Natural killer cell (primary cell): ENCODE data around the gene MYCBPAP. TPM values are rescaled to one million over a fixed set of nuclear protein-coding genes. Genes with fewer than 3 reads are reported as not detected.
"Not testable (repeated sequence)": the region's sequence is repeated elsewhere in the genome, so short reads cannot be mapped to it uniquely, and the experiment has no call there.

Experiments used
- ATAC-seq, 3 donors: fragments of 150-1000 bp in 2 of 3; fragments of 200-7000 bp in 1 of 3; cut with Tn5 transposase; 1 replicate in 1 of 3; 2 replicates in 2 of 3; pipeline ENCODE4 v1.10.0; 2021; ENCODE audit warnings: mild to moderate bottlenecking in 2 of 3, moderate library complexity in 2 of 3
- DNase-seq, 2 donors: peaks; one replicate each; pipeline versions ENCODE4 v3.0.0 to v3.0.0-alpha.2; 2013 to 2021; ENCODE audit warnings: mixed read lengths in 1 of 2
- H3K27ac ChIP-seq: one replicate; pipeline ENCODE4 v1.5.1; 2013; ENCODE audit warnings: mild to moderate bottlenecking, low read length
- H3K27me3 ChIP-seq: one replicate; pipeline ENCODE4 v1.6.1; 2013; ENCODE audit warnings: low read length; ENCODE audit not compliant: control insufficient read depth, insufficient read depth
- H3K36me3 ChIP-seq: one replicate; pipeline ENCODE4 v1.6.1; 2013; ENCODE audit warnings: low read length; ENCODE audit not compliant: control insufficient read depth, insufficient read depth
- H3K4me1 ChIP-seq: one replicate; pipeline ENCODE4 v1.6.1; 2013; ENCODE audit warnings: low read length; ENCODE audit not compliant: control insufficient read depth, insufficient read depth
- H3K4me3 ChIP-seq: one replicate; pipeline ENCODE4 v1.5.1; 2013; ENCODE audit warnings: low read length
- H3K9me3 ChIP-seq: one replicate; pipeline ENCODE4 v1.6.1; 2013; ENCODE audit warnings: low read length; ENCODE audit not compliant: control insufficient read depth, insufficient read depth
- H3K27ac Mint-ChIP-seq, 2 donors: one replicate each; pipeline ENCODE4 v1.8.0; 2022; ENCODE audit warnings: mild to moderate bottlenecking in 2 of 2, mixed read lengths in 2 of 2, moderate library complexity in 1 of 2
- H3K27me3 Mint-ChIP-seq, 2 donors: one replicate each; pipeline ENCODE4 v1.8.0; 2022; ENCODE audit warnings: low read depth in 2 of 2, mixed read lengths in 2 of 2
- H3K36me3 Mint-ChIP-seq: one replicate; pipeline ENCODE4 v1.8.0; 2022; ENCODE audit warnings: mixed read lengths
- H3K4me1 Mint-ChIP-seq, 2 donors: one replicate each; pipeline ENCODE4 v1.8.0; 2022; ENCODE audit warnings: mixed read lengths in 2 of 2
- H3K4me3 Mint-ChIP-seq: one replicate; pipeline ENCODE4 v1.8.0; 2022; ENCODE audit warnings: mild to moderate bottlenecking, moderate library complexity, mixed read lengths
- H3K9me3 Mint-ChIP-seq, 2 donors: one replicate each; pipeline ENCODE4 v1.8.0; 2022; ENCODE audit warnings: mixed read lengths in 2 of 2
- CTCF ChIP-seq: fragments of 200-600 bp; IDR thresholded peaks from one replicate; pipeline ENCODE4 v1.8.0; 2022; ENCODE audit warnings: antibody characterized with exemption
- WGBS: methylation state at CpG from one replicate; pipeline ENCODE4 v1.1.7; 2013; ENCODE audit warnings: missing lambda C conversion rate; ENCODE audit not compliant: insufficient coverage; 5-methylcytosine and 5-hydroxymethylcytosine counted together
- intact Hi-C: fragments of 100-400 bp; cut with micrococcal nuclease; formaldehyde crosslinking; loops from one replicate; pipeline ENCODE4 v1.14.2; 2022
- total RNA-seq, 4 donors: library from RNA; stranded (reverse); fragments of 120-200 nt in 1 of 4; gene quantifications; one replicate each; pipeline versions ENCODE4 v1.2.3 to v1.2.4, GENCODE V29; 2013 to 2022

Gene MYCBPAP
- total RNA-seq, 3 donors from 2014 or later (not counting 1 experiment from before 2014, with no cell fraction given): 0.26 to 4.9 (median 0.70) TPM

GRCh38 chr17:50473901-50474300, 34.3 kb upstream of the MYCBPAP start:
- no peak overlapping the region for H3K4me3 Mint-ChIP-seq
- H3K36me3 ChIP-seq: no peaks in the 10 kb centered on the region
- intact Hi-C loops: no loop called here
- ATAC-seq (no peak), DNase-seq (no peak)
- peaks cover 18% of the 10 kb centered on the region for H3K4me1 ChIP-seq
- H3K9me3 ChIP-seq: no peaks in the 10 kb centered on the region
- 93% methylated on average over 9 of the region's 11 CpGs for WGBS
- no peaks in the 10 kb centered on the region for H3K9me3 Mint-ChIP-seq
- H3K4me3 ChIP-seq: no peak overlapping the region
- peaks cover 6 to 8% of the 10 kb centered on the region in 2 donors for H3K4me1 Mint-ChIP-seq
- no peak for TF ChIP-seq CTCF
- H3K36me3 Mint-ChIP-seq: no peaks in the 10 kb centered on the region
- peaks cover 6% of the 10 kb centered on the region for H3K27me3 ChIP-seq
- peaks cover 0 to 7% of the 10 kb centered on the region in 2 donors for H3K27me3 Mint-ChIP-seq
- H3K27ac ChIP-seq: no peak overlapping the region
- no peak overlapping the region for H3K27ac Mint-ChIP-seq

GRCh38 chr17:50474523-50474922, 33.7 kb upstream of the MYCBPAP start:
- WGBS: 92% methylated on average over 6 of the region's 6 CpGs
- no peak for TF ChIP-seq CTCF
- peaks cover 15% of the 10 kb centered on the region for H3K4me1 ChIP-seq
- Mint-ChIP-seq H3K4me3 (no peak overlapping the region), H3K36me3 (no peaks in the 10 kb centered on the region), H3K27ac (no peak overlapping the region), H3K9me3 (no peaks in the 10 kb centered on the region), H3K27me3 (peaks cover 0 to 7% of the 10 kb centered on the region in 2 donors), H3K4me1 (peaks cover 10 to 11% of the 10 kb centered on the region in 2 donors)
- H3K9me3 ChIP-seq: no peaks in the 10 kb centered on the region
- H3K27me3 ChIP-seq: peaks cover 4% of the 10 kb centered on the region
- ATAC-seq: no peak
- H3K4me3 ChIP-seq: no peak overlapping the region
- no peak overlapping the region for H3K27ac ChIP-seq
- no peak for DNase-seq
- H3K36me3 ChIP-seq: no peaks in the 10 kb centered on the region
- intact Hi-C loops: no loop called here

GRCh38 chr17:50475362-50475761, 32.9 kb upstream of the MYCBPAP start:
- H3K27ac Mint-ChIP-seq: no peak overlapping the region
- ATAC-seq: no peak

GRCh38 chr17:50475775-50476544, 32.3 kb upstream of the MYCBPAP start:
- H3K9me3 ChIP-seq, H3K4me3 ChIP-seq, H3K27me3 Mint-ChIP-seq, ATAC-seq, H3K4me3 Mint-ChIP-seq, DNase-seq, H3K9me3 Mint-ChIP-seq, H3K27ac Mint-ChIP-seq, H3K27me3 ChIP-seq, H3K36me3 Mint-ChIP-seq, H3K36me3 ChIP-seq, H3K27ac ChIP-seq: not testable (repeated sequence)
- 37% methylated on average over 18 of the region's 33 CpGs for WGBS
- intact Hi-C loops: loop anchor here (5.0 kb wide), 1 partner anchor 66 kb away; no protein-coding TSS in a partner anchor
- H3K4me1 Mint-ChIP-seq: peaks cover 21 to 23% of the 10 kb centered on the region in 2 donors
- H3K4me1 ChIP-seq: peaks cover 22% of the 10 kb centered on the region

More at GRCh38 chr17:50475362-50475761, 32.9 kb upstream of the MYCBPAP start:
- no peak for DNase-seq
- Mint-ChIP-seq H3K27me3 (peaks cover 0 to 7% of the 10 kb centered on the region in 2 donors), H3K4me1 (peaks cover 19 to 20% of the 10 kb centered on the region in 2 donors), H3K4me3 (no peak overlapping the region), H3K9me3 (no peaks in the 10 kb centered on the region), H3K36me3 (no peaks in the 10 kb centered on the region)
- intact Hi-C loops: loop anchor here (5.0 kb wide), 1 partner anchor 67 kb away; no protein-coding TSS in a partner anchor
- Histone ChIP-seq H3K36me3 (no peaks in the 10 kb centered on the region), H3K27ac (no peak overlapping the region), H3K4me1 (peaks cover 21% of the 10 kb centered on the region), H3K27me3 (no peaks in the 10 kb centered on the region), H3K4me3 (no peak overlapping the region), H3K9me3 (no peaks in the 10 kb centered on the region)
- TF ChIP-seq CTCF: no peak
- WGBS: 91% methylated on average over 4 of the region's 4 CpGs
